SHP77 (cell line): ENCODE data around the gene CD63.

Experiments
- DNase-seq, 2 experiments: peaks; one replicate each; lab custom pipeline; 2025; lab: John Stamatoyannopoulos, UW

CD63 gene

GRCh38 chr12:55720894-55721444 is 7.8 kb downstream of the CD63 start:
- DNase-seq = peak; percentile 41 to 65

- no peak for DNase-seq
Measured at GRCh38 chr12:55720071-55720564, 8.7 kb downstream of the CD63 start, which contains the start of gene RDH5. Gene RDH5, plus strand, starts transcription at chr12:55720393. Its CDS starts 792 bp downstream, at chr12:55721185.

GRCh38 chr12:55719371-55719770 is 9.4 kb downstream of the CD63 start:
- DNase-seq = no peak

GRCh38 chr12:55718624-55719275 is 10.1 kb downstream of the CD63 start:
- no peak for DNase-seq

- no peak for DNase-seq
Measured at GRCh38 chr12:55718015-55718414, 10.8 kb downstream of the CD63 start.

GRCh38 chr12:55717011-55718007 is 11.5 kb downstream of the CD63 start:
- DNase-seq = no peak

- no peak for DNase-seq
Measured at GRCh38 chr12:55716582-55716957, 12.2 kb downstream of the CD63 start.

GRCh38 chr12:55715833-55716581 is 12.8 kb downstream of the CD63 start, which contains the start of gene BLOC1S1:
Gene BLOC1S1, plus strand, starts transcription at chr12:55716046. Its CDS starts 6 bp downstream, at chr12:55716052.
- DNase-seq = peak; percentile 90 to 93

GRCh38 chr12:55715169-55715764 is 13.5 kb downstream of the CD63 start:
- no peak for DNase-seq

- no peak for DNase-seq
Measured at GRCh38 chr12:55713721-55714120, 15.1 kb downstream of the CD63 start.

- DNase-seq = no peak
Measured at GRCh38 chr12:55712700-55713415, 16.0 kb downstream of the CD63 start.

- DNase-seq = no peak
Measured at GRCh38 chr12:55711786-55712553, 16.8 kb downstream of the CD63 start.

- no peak for DNase-seq
Measured at GRCh38 chr12:55708695-55709233, 20.0 kb downstream of the CD63 start.

- DNase-seq = peak; percentile 25 to 62
Measured at GRCh38 chr12:55707841-55708694, 20.7 kb downstream of the CD63 start, which contains the start of gene ITGA7. Gene ITGA7, minus strand, starts transcription at chr12:55707904. Its CDS starts 222 bp downstream, at chr12:55707682.

- no peak for DNase-seq
Measured at GRCh38 chr12:55707219-55707671, 21.6 kb downstream of the CD63 start.

- no peak for DNase-seq
Measured at GRCh38 chr12:55706568-55707218, 22.1 kb downstream of the CD63 start.

GRCh38 chr12:55705782-55706402 is 22.9 kb downstream of the CD63 start:
- peak in 1 of 2 experiments; percentile 13 for DNase-seq
